Activated CD4-positive, alpha-beta T cell treated with anti-CD3 and anti-CD28 coated beads, Interleukin-2, amount 50 U/mL, for 4 hours (primary cell): ENCODE results near the gene KCNA1.

Experiments
- DNase-seq, 2 experiments: peaks; one replicate each; pipeline ENCODE4 v3.0.0-alpha.2; 2020

KCNA1 gene

GRCh38 chr12:4961311-4961710 lies 51.6 kb downstream of the KCNA1 start:
- no peak for DNase-seq

GRCh38 chr12:4962539-4963486 lies 53.1 kb downstream of the KCNA1 start:
- DNase-seq, result no peak
